Neural progenitor cell (in vitro differentiated cells): ENCODE data around the gene ESRRB. TPM values are rescaled to one million over a fixed set of nuclear protein-coding genes. Genes with fewer than 3 reads are reported as not detected.
A peak's percentile ranks its signal among the peaks of the same experiment; 100 is the strongest.

Experiments used
- DNase-seq: peaks from one replicate; pipeline ENCODE4 v3.0.0-alpha.2; 2016; ENCODE audit warnings: low spot score
- H2AFZ ChIP-seq: fragments of 200-600 bp; sonication (generic); replicated peaks from 2 replicates; pipeline ENCODE4 v1.6.1; 2016; ENCODE audit warnings: antibody characterized with exemption
- H3F3A ChIP-seq: fragments of 200-600 bp; sonication (generic); 2 replicates; pipeline ENCODE4 v1.6.1; 2016; ENCODE audit warnings: antibody characterized with exemption, low read depth
- H3K27ac ChIP-seq: fragments of 200-600 bp; sonication (generic); 2 replicates; pipeline ENCODE4 v1.5.1; 2016; ENCODE audit warnings: mild to moderate bottlenecking
- H3K27me3 ChIP-seq: fragments of 200-600 bp; sonication (generic); 2 replicates; pipeline ENCODE4 v1.6.1; 2016; ENCODE audit warnings: mild to moderate bottlenecking, moderate library complexity
- H3K36me3 ChIP-seq: fragments of 200-600 bp; sonication (generic); 2 replicates; pipeline ENCODE4 v1.5.1; 2016
- H3K4me1 ChIP-seq: fragments of 200-600 bp; sonication (generic); 2 replicates; pipeline ENCODE4 v1.6.1; 2016; ENCODE audit warnings: mixed run types
- H3K4me2 ChIP-seq: fragments of 200-600 bp; sonication (generic); 2 replicates; pipeline ENCODE4 v1.6.1; 2016
- H3K4me3 ChIP-seq: fragments of 200-600 bp; sonication (generic); 2 replicates; pipeline ENCODE4 v1.5.1; 2016
- H3K79me2 ChIP-seq: fragments of 200-600 bp; sonication (generic); 2 replicates; pipeline ENCODE4 v1.6.1; 2016; ENCODE audit warnings: low read depth
- H3K9ac ChIP-seq: fragments of 200-600 bp; sonication (generic); 2 replicates; pipeline ENCODE4 v1.6.1; 2016
- H3K9me3 ChIP-seq: fragments of 200-600 bp; sonication (generic); 2 replicates; pipeline ENCODE4 v1.5.1; 2016; ENCODE audit warnings: low read depth
- H4K20me1 ChIP-seq: fragments of 200-600 bp; sonication (generic); 2 replicates; pipeline ENCODE4 v1.6.1; 2016; ENCODE audit warnings: low read depth
- H3K27ac Mint-ChIP-seq: 3 replicates; pipeline ENCODE4 v1.8.0; 2021; ENCODE audit warnings: mixed read lengths
- H3K27me3 Mint-ChIP-seq: 2 replicates; pipeline ENCODE4 v1.8.0; 2022; ENCODE audit warnings: low read depth, mild to moderate bottlenecking, inconsistent platforms, moderate library complexity, mixed read lengths; ENCODE audit not compliant: insufficient read depth
- H3K36me3 Mint-ChIP-seq: 3 replicates; pipeline ENCODE4 v1.8.0; 2021; ENCODE audit warnings: mixed read lengths
- H3K4me1 Mint-ChIP-seq: 3 replicates; pipeline ENCODE4 v1.8.0; 2021; ENCODE audit warnings: mixed read lengths
- H3K4me3 Mint-ChIP-seq: 3 replicates; pipeline ENCODE4 v1.8.0; 2021; ENCODE audit warnings: mild to moderate bottlenecking, moderate library complexity, mixed read lengths
- H3K9me3 Mint-ChIP-seq: 3 replicates; pipeline ENCODE4 v1.8.0; 2020; ENCODE audit warnings: mixed read lengths
- CTCF ChIP-seq: fragments of 200-600 bp; sonication (generic); IDR thresholded peaks from 2 replicates; pipeline ENCODE4 v1.5.1; 2017; ENCODE audit warnings: antibody characterized with exemption, mild to moderate bottlenecking
- EZH2 ChIP-seq: fragments of 200-600 bp; sonication (generic); IDR thresholded peaks from 2 replicates; pipeline ENCODE4 v1.6.1; 2017; ENCODE audit warnings: antibody characterized with exemption, mild to moderate bottlenecking, moderate library complexity
- EZH2phosphoT487 ChIP-seq: fragments of 200-600 bp; sonication (generic); IDR thresholded peaks from 2 replicates; pipeline ENCODE4 v1.6.1; 2017; ENCODE audit warnings: antibody characterized with exemption
- total RNA-seq: library from RNA; depleted of rRNA; stranded (reverse); fragments of >200 nt; gene quantifications from 2 replicates; pipeline ENCODE4 v1.2.3, GENCODE V29; 2015; ENCODE audit warnings: low replicate concordance

Gene ESRRB
- total RNA-seq, 1 donor from 2014 or later = 1.3 TPM

- H3K27ac ChIP-seq = no peak overlapping the region
- no peak for DNase-seq
- Mint-ChIP-seq H3K4me1 (peaks cover 13% of the 10 kb centered on the region), H3K9me3 (no peaks in the 10 kb centered on the region), H3K27ac (no peak overlapping the region), H3K36me3 (no peaks in the 10 kb centered on the region), H3K4me3 (no peak overlapping the region), H3K27me3 (peaks cover 14% of the 10 kb centered on the region)
- no peaks in the 10 kb centered on the region for H3K36me3 ChIP-seq
- H3K4me2 ChIP-seq = peak overlapping the region; percentile 42
- no peak overlapping the region for H3K9ac ChIP-seq
- no peaks in the 10 kb centered on the region for H3K9me3 ChIP-seq
- H4K20me1 ChIP-seq = no peaks in the 10 kb centered on the region
- H3K4me3 ChIP-seq = no peak overlapping the region
- no peaks in the 10 kb centered on the region for H3F3A ChIP-seq
- no peak for TF ChIP-seq CTCF
- peaks cover 25% of the 10 kb centered on the region for H3K4me1 ChIP-seq
- no peaks in the 10 kb centered on the region for H3K27me3 ChIP-seq
- H3K79me2 ChIP-seq = no peaks in the 10 kb centered on the region
- peak overlapping the region; percentile 83 for H2AFZ ChIP-seq
These were observed 89.7 kb downstream of the ESRRB start for GRCh38 chr14:76465664-76466063.

- no peak for DNase-seq
- Histone ChIP-seq H3K27ac (no peak overlapping the region), H4K20me1 (no peaks in the 10 kb centered on the region), H3K36me3 (no peaks in the 10 kb centered on the region), H3K9me3 (no peaks in the 10 kb centered on the region), H3F3A (no peaks in the 10 kb centered on the region), H2AFZ (no peak overlapping the region), H3K4me3 (no peak overlapping the region), H3K9ac (no peak overlapping the region), H3K79me2 (no peaks in the 10 kb centered on the region), H3K27me3 (no peaks in the 10 kb centered on the region), H3K4me1 (peaks cover 25% of the 10 kb centered on the region), H3K4me2 (no peak overlapping the region)
- H3K36me3 Mint-ChIP-seq = no peaks in the 10 kb centered on the region
- no peak overlapping the region for H3K27ac Mint-ChIP-seq
- no peak for TF ChIP-seq CTCF
- no peak for TF ChIP-seq EZH2
- TF ChIP-seq EZH2phosphoT487 = no peak
- H3K4me3 Mint-ChIP-seq = no peak overlapping the region
- H3K4me1 Mint-ChIP-seq = peaks cover 13% of the 10 kb centered on the region
- no peaks in the 10 kb centered on the region for H3K9me3 Mint-ChIP-seq
- H3K27me3 Mint-ChIP-seq = peaks cover 11% of the 10 kb centered on the region
These were observed 91.8 kb downstream of the ESRRB start for GRCh38 chr14:76467711-76468155.

GRCh38 chr14:76472199-76472723 is 96.3 kb downstream of the ESRRB start:
- no peak overlapping the region for H3K4me2 ChIP-seq
- no peak for TF ChIP-seq EZH2
- no peak for TF ChIP-seq CTCF
- no peak for TF ChIP-seq EZH2phosphoT487
- H3K27ac ChIP-seq = no peak overlapping the region
- no peaks in the 10 kb centered on the region for H3K27me3 ChIP-seq
- H3K9ac ChIP-seq = no peak overlapping the region
- no peaks in the 10 kb centered on the region for H3F3A ChIP-seq
- H3K36me3 Mint-ChIP-seq = no peaks in the 10 kb centered on the region
- peaks cover 7% of the 10 kb centered on the region for H3K4me1 ChIP-seq
- no peak overlapping the region for H2AFZ ChIP-seq
- H3K4me3 Mint-ChIP-seq = no peak overlapping the region
- DNase-seq = no peak
- H3K9me3 Mint-ChIP-seq = no peaks in the 10 kb centered on the region
- no peaks in the 10 kb centered on the region for H4K20me1 ChIP-seq
- no peaks in the 10 kb centered on the region for H3K36me3 ChIP-seq
- no peaks in the 10 kb centered on the region for H3K79me2 ChIP-seq
- no peaks in the 10 kb centered on the region for H3K9me3 ChIP-seq
- no peak overlapping the region for H3K27ac Mint-ChIP-seq
- peaks cover 5% of the 10 kb centered on the region for H3K27me3 Mint-ChIP-seq
- H3K4me1 Mint-ChIP-seq = peaks cover 11% of the 10 kb centered on the region
- no peak overlapping the region for H3K4me3 ChIP-seq
